Upper lobe of left lung (tissue), 4 donors: ENCODE data around the gene NEO1.

Experiments used
- POLR2A ChIP-seq, 4 donors: fragments of 450-650 bp; IDR thresholded peaks; one replicate each; pipeline ENCODE4 v1.5.1; 2016 to 2017; ENCODE audit warnings: antibody characterized with exemption in 4 of 4, mild to moderate bottlenecking in 2 of 4
- POLR2AphosphoS5 ChIP-seq, 2 donors: sonication (generic); formaldehyde crosslinking; IDR thresholded peaks; one replicate each; pipeline ENCODE4 v1.5.1; 2017; ENCODE audit warnings: antibody characterized with exemption in 2 of 2
- TF ChIP-seq, protein P1 (sequence below), 6 experiments: fragments of 450-650 bp in 4 of 6; fragments of 200-600 bp in 2 of 6; sonication (generic) in 2 of 6; IDR thresholded peaks; one replicate each; pipeline ENCODE4 v1.5.1; 2016 to 2019; ENCODE audit warnings: antibody characterized with exemption in 6 of 6

DNA sequence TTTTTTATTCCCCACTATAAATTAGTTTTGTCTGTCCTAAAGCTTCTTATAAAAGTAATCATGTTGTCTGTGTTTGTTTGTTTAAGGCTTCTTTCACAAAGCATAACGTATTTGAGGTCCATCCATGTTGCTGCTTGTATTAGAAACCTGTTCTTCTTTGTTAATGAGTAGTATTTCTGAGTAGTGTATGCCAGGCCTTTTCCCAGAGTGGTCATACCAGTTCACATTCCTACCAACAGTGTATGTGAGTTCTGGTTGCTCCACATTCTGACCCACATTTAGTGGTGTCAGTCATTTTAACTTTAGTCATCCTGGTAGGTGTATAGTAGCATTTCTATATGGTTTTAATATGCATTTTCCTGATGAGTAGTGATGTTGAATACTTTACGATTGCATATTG lies 98.6 kb downstream of the NEO1 start:
- TF ChIP-seq, protein P1, sequence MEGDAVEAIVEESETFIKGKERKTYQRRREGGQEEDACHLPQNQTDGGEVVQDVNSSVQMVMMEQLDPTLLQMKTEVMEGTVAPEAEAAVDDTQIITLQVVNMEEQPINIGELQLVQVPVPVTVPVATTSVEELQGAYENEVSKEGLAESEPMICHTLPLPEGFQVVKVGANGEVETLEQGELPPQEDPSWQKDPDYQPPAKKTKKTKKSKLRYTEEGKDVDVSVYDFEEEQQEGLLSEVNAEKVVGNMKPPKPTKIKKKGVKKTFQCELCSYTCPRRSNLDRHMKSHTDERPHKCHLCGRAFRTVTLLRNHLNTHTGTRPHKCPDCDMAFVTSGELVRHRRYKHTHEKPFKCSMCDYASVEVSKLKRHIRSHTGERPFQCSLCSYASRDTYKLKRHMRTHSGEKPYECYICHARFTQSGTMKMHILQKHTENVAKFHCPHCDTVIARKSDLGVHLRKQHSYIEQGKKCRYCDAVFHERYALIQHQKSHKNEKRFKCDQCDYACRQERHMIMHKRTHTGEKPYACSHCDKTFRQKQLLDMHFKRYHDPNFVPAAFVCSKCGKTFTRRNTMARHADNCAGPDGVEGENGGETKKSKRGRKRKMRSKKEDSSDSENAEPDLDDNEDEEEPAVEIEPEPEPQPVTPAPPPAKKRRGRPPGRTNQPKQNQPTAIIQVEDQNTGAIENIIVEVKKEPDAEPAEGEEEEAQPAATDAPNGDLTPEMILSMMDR (IDR thresholded peaks at IDR 0.05), result no peak
- TF ChIP-seq POLR2A (IDR thresholded peaks at IDR 0.05) (no peak), POLR2AphosphoS5 (IDR thresholded peaks at IDR 0.05) (no peak)
